ENCODE data around the gene BOC. TPM values are rescaled to one million over a fixed set of nuclear protein-coding genes. Genes with fewer than 3 reads are reported as not detected.

BOC gene
- polyA plus RNA-seq, 1 experiment, result 17.7 TPM

DNA sequence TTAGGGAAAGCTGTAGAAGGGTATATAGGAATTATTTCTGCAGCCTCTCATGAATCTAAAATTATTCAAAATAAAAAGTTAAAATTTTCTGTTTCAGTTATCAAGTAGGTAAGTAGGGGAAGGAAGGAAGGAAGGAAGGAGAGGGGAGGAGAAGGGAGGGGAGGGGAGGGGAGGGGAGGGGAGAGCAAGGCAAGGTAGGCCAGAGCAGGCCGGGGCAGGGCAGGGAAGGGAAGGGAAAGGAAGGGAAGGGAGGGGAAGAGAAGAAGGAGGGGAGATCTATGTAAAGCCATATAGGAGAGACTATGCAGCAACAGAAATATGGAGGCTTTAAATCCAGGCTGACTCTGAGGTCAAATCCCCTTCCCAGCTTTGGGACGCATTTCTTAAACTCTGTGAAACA is 38.3 kb upstream of the BOC start:
- Histone ChIP-seq H3K27me3 (ENCODE audit: control insufficient read depth, insufficient read depth, low read length) (peaks cover under 1% of the 10 kb centered on the region), H3K36me3 (ENCODE audit: control insufficient read depth, insufficient read depth, low read length) (no peaks in the 10 kb centered on the region), H3K4me3 (ENCODE audit: low read depth, low read length) (no peak overlapping the region)
- TF ChIP-seq CTCF (IDR thresholded peaks at IDR 0.05; ENCODE audit: insufficient read depth, low read depth, low read length), result no peak
- POLR2A ChIA-PET, result no interaction called here
- CTCF ChIA-PET, result no interaction called here
- DNase-seq (ENCODE audit: low read depth), result no peak

- no peak overlapping the region for H3K4me3 ChIP-seq (ENCODE audit: low read depth, low read length)
- no peak for TF ChIP-seq CTCF (IDR thresholded peaks at IDR 0.05; ENCODE audit: insufficient read depth, low read depth, low read length)
- CTCF ChIA-PET, result no interaction called here
These were observed 37.1 kb upstream of the BOC start for GRCh38 chr3:113174304-113174703.

DNA sequence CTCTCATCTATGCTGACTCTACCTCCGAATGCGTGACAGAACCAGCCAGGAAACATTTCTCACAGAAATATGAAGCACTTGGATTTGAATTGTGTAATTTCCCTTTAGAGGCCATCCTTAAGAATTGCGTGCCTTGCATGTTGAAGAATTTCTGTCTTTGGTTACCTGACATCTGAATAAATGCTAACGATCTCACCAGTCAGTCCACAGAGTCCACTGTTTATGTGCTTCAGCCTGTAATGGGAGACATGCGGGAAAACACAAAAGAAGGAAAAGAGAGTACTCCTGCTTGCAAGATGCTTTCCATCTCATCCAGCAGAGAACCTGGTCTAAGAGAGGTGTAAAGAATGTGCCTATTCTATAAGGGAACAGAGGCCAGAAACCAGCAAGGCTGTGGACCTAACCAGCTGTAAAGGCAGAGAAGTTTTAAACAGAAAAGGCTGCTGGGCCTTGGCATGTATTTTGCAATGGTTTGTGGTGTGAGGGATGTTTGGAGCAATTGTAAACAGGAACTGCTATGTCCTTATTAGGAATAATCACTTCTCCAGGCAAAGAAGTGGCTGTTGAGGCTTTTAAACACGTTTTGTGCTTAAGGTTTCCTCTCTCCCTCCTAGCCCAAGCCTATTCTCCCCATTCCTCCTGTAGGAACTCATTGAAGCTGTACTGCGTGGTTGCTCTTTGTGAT is 36.4 kb upstream of the BOC start:
- POLR2A ChIA-PET, result no interaction called here
- TF ChIP-seq CTCF (IDR thresholded peaks at IDR 0.05; ENCODE audit: insufficient read depth, low read depth, low read length), result no peak
- Histone ChIP-seq H3K36me3 (ENCODE audit: control insufficient read depth, insufficient read depth, low read length) (no peaks in the 10 kb centered on the region), H3K27me3 (ENCODE audit: control insufficient read depth, insufficient read depth, low read length) (peaks cover 4% of the 10 kb centered on the region), H3K4me3 (ENCODE audit: low read depth, low read length) (no peak overlapping the region)
- DNase-seq (ENCODE audit: low read depth), result no peak
- CTCF ChIA-PET, result interaction anchor here (1.2 kb wide), 1 partner anchor 16 kb away, joined by 4 read pairs; no protein-coding TSS in a partner anchor

More at GRCh38 chr3:113174304-113174703, 37.1 kb upstream of the BOC start:
- H3K27me3 ChIP-seq (ENCODE audit: control insufficient read depth, insufficient read depth, low read length), result peaks cover 2% of the 10 kb centered on the region
- POLR2A ChIA-PET, result no interaction called here
- DNase-seq (ENCODE audit: low read depth), result no peak
- H3K36me3 ChIP-seq (ENCODE audit: control insufficient read depth, insufficient read depth, low read length), result no peaks in the 10 kb centered on the region

GRCh38 chr3:113177526-113177925 is 33.8 kb upstream of the BOC start:
- ChIA-PET CTCF (no interaction called here), POLR2A (no interaction called here)
- no peak for DNase-seq (ENCODE audit: low read depth)

GRCh38 chr3:113179235-113179824 is 32.0 kb upstream of the BOC start:
- CTCF ChIA-PET, result no interaction called here
- H3K4me3 ChIP-seq (ENCODE audit: low read depth, low read length), result no peak overlapping the region
- H3K27me3 ChIP-seq (ENCODE audit: control insufficient read depth, insufficient read depth, low read length), result peaks cover 10% of the 10 kb centered on the region
- no peak for TF ChIP-seq CTCF (IDR thresholded peaks at IDR 0.05; ENCODE audit: insufficient read depth, low read depth, low read length)
- no peaks in the 10 kb centered on the region for H3K36me3 ChIP-seq (ENCODE audit: control insufficient read depth, insufficient read depth, low read length)
- POLR2A ChIA-PET, result no interaction called here
- no peak for DNase-seq (ENCODE audit: low read depth)

More at GRCh38 chr3:113177526-113177925, 33.8 kb upstream of the BOC start:
- H3K36me3 ChIP-seq (ENCODE audit: control insufficient read depth, insufficient read depth, low read length), result no peaks in the 10 kb centered on the region
- H3K27me3 ChIP-seq (ENCODE audit: control insufficient read depth, insufficient read depth, low read length), result peaks cover 10% of the 10 kb centered on the region
- TF ChIP-seq CTCF (IDR thresholded peaks at IDR 0.05; ENCODE audit: insufficient read depth, low read depth, low read length), result no peak
- no peak overlapping the region for H3K4me3 ChIP-seq (ENCODE audit: low read depth, low read length)
